M059J (cell line): ENCODE measurements around the gene TAMALIN. TPM values are rescaled to one million over a fixed set of nuclear protein-coding genes. Genes with fewer than 3 reads are reported as not detected.

Experiments used
- DNase-seq: peaks from one replicate; pipeline ENCODE4 v3.0.0-alpha.2; 2012; ENCODE audit warnings: low read depth
- total RNA-seq: library from RNA; depleted of rRNA; stranded (reverse); fragments of >200 nt; shearing (Covaris generic); gene quantifications from 2 replicates; pipeline ENCODE4 v1.2.3, GENCODE V29; 2014; rRNA removed

TAMALIN gene
- total RNA-seq, 1 experiment from 2014 or later = 0.25 TPM

DNA sequence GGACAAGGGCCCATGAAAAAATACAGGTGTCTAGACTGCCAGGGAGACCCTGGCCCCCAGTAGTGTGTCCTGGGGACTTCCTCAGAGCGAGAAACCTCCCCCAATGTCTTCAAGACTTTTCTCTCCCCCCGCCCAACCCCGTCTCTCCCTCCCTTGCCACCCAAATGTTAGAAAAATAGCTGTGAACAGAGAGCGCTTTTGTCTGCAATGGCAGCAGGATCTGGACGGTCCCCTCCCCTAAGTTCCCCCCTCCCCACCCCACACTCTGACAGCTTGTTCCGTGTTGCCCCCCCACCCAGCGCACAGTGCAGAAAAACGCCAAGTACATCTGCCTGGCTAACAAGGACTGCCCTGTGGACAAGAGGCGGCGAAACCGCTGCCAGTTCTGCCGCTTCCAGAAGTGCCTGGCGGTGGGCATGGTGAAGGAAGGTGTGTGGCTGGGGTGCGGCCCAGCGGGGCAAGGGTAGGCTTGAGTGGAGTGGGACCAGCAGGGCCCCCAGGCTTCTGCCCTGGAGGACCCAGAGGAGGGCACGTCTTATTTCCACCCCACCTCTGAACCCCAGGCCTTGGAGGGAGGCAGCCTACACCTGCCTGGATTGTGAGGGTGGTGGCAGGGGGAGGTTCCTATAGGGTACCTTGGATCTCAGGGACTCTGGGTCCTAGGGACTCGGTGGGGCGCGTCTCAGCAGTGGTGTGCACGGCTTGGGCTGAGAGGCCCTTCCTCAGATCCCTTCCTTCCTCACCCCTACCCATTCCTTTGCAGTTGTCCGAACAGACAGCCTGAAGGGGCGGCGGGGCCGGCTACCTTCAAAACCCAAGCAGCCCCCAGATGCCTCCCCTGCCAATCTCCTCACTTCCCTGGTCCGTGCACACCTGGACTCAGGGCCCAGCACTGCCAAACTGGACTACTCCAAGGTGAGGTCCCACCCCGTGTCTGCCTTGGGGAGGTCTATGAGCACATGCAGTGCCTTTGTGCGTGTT is 49.3 kb downstream of the TAMALIN start:
- DNase-seq = no peak

DNA sequence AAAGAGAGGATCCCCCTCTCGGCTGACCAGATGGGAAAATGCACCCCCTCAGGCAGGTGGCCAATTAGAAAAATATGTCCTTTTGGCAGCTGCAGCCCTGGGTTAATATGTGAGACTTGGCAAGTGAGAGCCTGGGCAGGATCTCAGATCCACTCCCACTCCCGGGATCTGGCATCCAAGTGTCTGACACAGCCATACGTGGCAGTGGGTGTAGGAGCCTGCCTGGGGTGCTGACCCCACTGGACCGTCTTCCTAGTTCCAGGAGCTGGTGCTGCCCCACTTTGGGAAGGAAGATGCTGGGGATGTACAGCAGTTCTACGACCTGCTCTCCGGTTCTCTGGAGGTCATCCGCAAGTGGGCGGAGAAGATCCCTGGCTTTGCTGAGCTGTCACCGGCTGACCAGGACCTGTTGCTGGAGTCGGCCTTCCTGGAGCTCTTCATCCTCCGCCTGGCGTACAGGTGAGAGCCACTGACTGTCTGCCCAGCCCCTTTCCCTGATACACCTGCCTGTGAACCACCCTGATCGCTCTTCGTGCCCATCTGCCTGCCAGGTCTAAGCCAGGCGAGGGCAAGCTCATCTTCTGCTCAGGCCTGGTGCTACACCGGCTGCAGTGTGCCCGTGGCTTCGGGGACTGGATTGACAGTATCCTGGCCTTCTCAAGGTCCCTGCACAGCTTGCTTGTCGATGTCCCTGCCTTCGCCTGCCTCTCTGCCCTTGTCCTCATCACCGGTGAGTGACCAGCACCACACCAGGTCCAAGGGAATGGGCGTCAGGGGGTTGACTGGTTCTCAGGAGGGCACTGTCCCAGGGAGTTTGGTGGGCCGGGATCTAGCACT is 50.3 kb downstream of the TAMALIN start:
- no peak for DNase-seq

DNA sequence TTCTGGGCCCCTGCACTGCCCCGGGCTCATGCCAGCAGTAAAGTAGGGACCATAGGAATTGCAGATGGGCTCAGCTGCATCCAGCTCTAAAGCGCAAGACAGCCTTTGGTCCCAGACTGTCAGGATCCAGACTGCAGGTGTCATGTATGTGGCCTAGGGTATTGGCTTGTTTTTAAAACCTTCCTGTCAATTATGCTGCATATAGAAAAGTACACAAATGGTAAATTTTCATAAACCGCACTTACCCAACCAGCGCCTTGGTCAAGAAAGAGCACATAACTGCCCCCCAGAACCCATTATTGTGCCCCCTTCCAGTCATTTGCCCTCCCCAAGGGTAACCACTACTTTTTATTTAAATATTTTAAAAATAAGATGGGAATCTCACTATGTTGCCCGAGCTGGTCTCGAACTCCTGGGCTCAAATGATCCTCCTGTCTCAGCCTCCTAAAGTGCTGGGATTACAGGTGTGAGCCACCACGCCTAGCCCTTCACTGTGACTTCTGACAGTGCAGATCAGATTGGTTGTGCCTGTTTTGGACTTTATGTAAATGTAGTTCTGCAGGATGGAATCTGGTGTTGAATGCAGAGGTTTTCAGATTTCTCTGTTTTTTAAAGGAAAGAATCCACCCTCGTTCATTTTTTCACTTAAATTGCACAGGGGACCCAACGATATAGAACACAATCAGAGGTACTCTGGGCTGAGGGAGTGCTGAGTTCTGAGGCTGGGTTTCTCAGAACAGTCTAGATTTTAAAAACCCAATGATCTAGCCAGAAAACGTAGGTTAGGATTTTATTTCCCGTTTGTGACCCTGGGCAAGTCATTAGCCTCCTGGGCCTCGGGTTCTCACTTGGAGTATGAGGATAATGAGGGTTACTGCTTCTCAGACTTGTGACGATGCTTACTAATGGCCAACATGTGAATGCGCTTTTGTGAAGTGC is 51.2 kb downstream of the TAMALIN start:
- no peak for DNase-seq

DNA sequence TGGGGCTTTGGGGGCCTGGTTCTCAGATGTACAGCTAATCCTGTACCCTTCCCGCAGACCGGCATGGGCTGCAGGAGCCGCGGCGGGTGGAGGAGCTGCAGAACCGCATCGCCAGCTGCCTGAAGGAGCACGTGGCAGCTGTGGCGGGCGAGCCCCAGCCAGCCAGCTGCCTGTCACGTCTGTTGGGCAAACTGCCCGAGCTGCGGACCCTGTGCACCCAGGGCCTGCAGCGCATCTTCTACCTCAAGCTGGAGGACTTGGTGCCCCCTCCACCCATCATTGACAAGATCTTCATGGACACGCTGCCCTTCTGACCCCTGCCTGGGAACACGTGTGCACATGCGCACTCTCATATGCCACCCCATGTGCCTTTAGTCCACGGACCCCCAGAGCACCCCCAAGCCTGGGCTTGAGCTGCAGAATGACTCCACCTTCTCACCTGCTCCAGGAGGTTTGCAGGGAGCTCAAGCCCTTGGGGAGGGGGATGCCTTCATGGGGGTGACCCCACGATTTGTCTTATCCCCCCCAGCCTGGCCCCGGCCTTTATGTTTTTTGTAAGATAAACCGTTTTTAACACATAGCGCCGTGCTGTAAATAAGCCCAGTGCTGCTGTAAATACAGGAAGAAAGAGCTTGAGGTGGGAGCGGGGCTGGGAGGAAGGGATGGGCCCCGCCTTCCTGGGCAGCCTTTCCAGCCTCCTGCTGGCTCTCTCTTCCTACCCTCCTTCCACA is 52.0 kb downstream of the TAMALIN start:
- DNase-seq = no peak

DNA sequence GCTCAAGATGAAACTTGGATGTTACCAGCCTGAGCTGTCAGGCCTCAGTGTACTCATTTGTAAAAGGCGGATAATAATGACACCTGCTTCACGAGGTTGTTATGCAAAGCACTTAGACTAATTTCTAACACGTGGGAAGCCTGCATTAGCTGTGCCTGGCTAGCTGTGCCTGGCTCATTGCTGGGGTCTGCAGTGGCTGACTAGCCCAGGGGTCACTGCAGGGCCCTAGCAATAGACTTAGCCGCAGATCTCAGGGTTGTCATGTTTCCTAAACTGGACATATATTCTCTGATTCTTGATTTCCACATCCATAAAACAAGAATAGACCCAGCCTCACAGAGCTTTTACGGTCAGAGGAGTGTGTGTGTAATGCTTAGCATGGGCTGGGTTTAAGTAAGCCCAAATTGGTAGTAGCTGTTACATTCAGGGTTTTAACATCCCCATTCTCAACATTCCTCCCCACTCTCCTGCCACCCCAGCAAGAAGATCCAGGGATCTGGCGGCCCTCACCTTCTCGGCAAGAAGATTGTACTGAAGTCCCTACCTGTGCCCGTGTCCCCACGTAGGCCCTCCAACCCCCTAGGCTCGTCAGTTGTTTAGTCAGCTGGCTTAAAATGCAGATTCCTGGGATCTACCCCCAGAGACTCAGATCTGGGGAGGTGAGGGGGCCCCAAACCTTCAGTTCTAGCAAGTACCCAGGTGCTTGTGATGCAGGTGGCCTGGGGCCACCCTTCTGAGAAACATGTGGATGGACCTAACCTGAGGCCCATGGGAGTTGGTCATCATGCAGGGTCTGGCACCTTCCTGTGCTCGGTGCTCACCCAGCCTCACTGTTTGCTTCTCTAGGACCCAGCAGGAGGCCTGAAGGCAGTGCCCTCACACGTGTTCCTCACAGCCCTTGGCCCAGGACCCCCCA is 53.1 kb downstream of the TAMALIN start:
- DNase-seq = no peak

DNA sequence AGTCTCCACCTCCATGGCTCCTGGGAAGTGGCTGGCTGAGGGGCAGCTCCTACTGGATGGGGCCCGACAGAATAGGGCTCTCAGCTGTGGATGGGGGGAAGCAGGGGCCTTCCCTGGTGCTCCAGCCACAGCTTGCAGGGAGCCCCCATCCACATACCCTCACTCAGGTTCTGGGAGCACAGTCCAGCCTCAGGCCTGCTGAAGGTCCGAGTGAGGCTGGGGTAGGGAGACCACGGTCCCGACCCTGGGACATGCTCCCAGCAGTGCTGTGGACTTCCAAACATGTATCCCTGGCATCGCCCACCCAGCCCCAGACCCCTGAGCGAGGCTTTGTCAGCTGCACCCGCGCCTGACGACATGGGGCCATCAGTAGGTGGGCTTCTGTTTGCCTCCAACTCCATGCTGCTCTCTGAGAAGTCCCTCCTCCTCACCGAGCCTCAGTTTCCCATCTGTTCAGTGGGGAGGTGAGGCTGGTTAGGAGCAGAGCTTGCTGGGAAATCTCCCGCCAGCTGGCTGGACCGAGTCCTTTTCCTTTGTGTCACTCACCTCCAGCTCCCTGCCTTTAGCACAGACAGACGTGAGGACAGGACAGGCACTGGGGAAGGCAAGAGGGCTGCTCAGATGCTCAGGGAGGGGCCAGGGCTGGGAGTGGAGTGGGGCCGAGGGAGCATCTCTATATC is 53.9 kb downstream of the TAMALIN start:
- DNase-seq = no peak

DNA sequence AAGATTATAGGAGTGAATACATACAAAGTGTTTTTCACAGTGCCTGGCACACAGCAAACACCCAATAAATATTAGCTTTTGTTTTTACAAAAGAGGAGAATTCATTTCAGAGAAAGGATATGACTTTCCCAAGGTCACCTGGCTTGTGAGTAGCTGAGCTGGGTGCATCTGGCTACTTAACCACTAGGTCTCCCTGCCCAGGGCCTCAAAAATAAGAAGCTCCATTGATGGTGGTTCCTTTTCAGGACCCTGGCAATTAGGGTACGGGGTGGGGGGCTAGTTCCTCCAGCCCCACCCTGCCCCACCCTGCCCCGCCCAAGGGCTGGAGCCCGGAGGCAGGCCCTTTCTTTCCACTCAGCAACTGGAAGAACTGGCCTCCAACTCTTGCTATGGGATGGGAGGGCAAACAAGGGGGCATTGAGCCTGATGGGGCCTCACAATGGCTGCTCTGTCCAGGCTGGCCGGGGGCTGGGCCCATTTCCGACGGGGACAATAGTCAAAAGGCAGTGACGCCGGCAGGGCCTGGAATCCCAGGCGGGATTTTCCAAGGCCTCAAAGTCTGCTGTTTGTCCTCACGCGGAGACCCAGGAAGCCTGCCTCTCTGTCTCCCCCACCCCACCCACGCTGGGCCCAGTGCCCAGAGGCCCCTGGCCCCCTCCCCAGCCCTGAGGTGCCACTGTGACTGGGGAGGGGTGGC is 54.9 kb downstream of the TAMALIN start:
- no peak for DNase-seq

DNA sequence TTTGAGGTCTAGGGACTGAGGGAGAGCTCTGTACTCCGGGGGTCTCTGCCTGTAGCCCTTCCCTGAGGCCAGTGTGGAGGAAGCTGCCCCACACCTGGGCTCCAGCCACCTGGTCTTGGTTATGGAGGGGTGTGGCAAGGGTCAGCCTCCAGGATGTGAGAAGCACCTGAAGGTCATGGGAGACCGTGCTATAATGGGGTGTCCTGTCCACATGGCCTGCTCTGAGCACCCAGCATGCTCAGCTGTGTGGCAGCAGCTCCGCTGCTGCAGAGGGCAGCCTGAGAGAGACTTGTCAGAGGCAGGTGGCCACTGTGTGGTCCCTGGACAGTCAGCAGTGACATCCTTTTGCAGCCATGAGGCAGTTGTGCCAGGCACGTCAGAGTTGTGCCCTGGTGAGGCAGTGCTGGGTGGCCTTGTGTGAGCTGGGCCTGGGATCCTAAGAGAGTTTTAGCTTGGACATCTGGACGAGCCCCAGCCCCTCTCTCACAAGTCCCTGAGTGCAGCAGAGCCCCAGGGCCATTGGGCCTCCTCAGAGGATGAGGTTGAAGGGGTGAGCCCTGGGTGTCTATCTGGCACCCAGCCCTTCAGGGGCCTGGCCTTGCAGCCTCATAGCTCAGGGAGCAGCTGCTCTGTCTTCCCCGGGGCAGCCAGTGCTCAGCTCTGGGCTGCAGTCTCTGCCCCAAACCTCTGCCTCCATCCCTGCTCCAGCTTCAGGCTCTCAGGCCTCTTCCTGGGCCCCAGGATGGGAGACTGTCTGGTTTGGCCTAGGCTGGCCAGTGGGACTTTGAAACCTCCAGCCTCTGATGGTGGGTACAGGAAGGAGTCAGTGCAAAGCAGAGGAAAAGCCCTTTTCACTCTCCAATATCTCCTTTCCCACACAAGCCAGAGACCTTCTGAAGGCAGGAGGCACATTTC is 55.7 kb downstream of the TAMALIN start:
- no peak for DNase-seq

DNA sequence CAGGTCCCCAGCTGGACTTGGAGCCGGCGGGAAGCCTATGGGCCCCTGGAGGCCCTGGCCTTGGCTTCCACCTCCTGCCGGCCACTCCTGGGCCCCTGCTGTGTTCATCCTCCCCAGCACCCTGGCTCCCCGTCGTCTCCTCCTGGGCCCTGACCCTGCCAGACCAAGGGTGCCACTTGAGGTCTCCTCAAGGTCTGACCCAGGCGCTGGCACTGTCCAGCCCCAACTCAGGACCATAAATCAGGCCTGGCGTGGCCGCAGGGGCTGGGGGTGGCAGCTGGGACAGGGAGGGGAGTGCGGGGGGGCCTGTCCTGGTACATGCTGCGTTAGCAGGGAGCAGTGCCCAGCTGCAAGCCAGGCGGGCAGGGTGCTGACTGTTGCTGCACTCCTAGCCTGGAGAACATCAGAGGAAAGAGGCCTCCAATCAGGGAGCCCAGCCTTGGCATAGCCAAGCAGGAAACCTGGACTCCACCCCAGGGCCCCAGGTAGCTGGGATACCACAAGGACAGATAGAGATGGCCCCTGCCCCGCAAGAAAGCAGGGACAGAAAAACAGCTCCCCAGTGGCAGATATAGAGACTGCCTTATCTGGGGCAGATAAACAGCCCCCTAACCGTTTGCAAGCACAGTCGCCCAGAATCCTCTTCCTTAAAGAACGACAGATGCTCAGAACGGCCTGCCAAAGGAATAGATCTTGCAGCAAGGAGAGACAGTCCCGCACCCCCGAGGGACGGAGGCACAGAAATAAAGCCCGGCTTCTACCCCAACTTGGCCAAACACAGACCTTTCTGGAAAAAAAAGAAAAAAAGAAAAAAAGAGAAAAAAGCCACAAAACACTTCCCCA is 56.6 kb downstream of the TAMALIN start:
- no peak for DNase-seq

DNA sequence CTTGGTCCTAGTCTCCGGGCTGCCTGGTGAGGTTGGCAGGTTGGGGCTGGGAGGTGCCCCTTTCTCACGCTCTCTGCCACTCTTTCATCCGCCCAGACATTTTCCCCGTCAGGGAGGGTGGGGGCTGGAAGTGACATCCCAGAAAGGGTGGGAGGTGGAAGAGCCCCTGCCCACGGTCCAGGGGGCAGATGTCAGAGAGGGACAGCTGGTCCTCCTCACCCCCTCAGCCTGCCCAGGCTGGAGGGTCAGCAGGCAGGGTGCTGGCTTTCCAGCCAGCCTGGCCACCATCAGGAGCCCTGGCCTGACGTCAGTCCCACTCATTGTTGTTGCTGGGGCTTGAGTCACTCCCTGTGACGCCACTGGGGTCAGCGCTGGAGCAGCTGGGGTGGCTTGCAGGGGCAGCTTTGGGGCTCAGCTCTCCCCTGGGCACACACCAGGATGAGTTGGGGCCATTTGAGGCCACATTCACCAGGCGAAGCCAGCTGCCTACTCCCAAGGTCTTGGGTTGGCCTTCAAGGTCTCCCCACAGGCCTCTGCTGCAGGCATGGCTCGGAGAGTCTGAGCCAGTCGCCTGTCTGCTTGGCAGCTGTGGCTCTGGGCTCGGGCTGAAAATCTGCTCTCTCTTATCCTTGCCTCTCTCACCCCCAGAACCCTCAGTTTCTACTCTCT is 57.4 kb downstream of the TAMALIN start:
- peak; percentile 80 for DNase-seq

Other genes starting within 250 kb of the TAMALIN start
- gene FIGNL2, start 158.2 kb upstream of the TAMALIN start, total RNA-seq = 0.10 TPM in 1 of 2 replicates, not detected in the other
- not detected in 2 replicates for gene ANKRD33, start 118.8 kb upstream of the TAMALIN start, total RNA-seq
- 0.10 and 1.2 TPM in 2 replicates for gene ACVRL1, start 99.4 kb upstream of the TAMALIN start, total RNA-seq
- 2.7 and 3.1 TPM in 2 replicates for gene ACVR1B, start 55.2 kb upstream of the TAMALIN start, total RNA-seq
- gene NR4A1, start 44.5 kb downstream of the TAMALIN start, total RNA-seq = 0.84 and 2.5 TPM in 2 replicates
- gene ATG101, start 63.0 kb downstream of the TAMALIN start, total RNA-seq = 52.6 and 62.0 TPM in 2 replicates
- not detected in 2 replicates for gene SMIM41, start 72.8 kb downstream of the TAMALIN start, total RNA-seq
- 36.6 and 52.7 TPM in 2 replicates for gene KRT80, start 185.1 kb downstream of the TAMALIN start, total RNA-seq
- gene KRT7, start 226.3 kb downstream of the TAMALIN start, total RNA-seq = 3.0 and 8.4 TPM in 2 replicates